Stimulated activated CD4-positive, alpha-beta T cell treated with anti-CD3 and anti-CD28 coated beads, Interleukin-1b, Interleukin-23, amount 100 ng/mL, for 1 hour (primary cell): ENCODE measurements around the gene SDSL.

Experiments used
- DNase-seq, 2 donors: peaks; one replicate each; pipeline ENCODE4 v3.0.0-alpha.2; 2020; ENCODE audit warnings: low read depth in 2 of 2

The SDSL gene

GRCh38 chr12:113396828-113397496 is 25.2 kb upstream of the SDSL start:
- no peak for DNase-seq

- DNase-seq, result no peak
These were observed 24.5 kb upstream of the SDSL start for GRCh38 chr12:113397497-113398197.

- no peak for DNase-seq
These were observed 23.6 kb upstream of the SDSL start for GRCh38 chr12:113398346-113399290.

GRCh38 chr12:113399490-113399889 is 22.7 kb upstream of the SDSL start:
- DNase-seq, result no peak

- DNase-seq, result no peak
These were observed 21.8 kb upstream of the SDSL start for GRCh38 chr12:113400362-113400761.

- DNase-seq, result no peak
These were observed 20.8 kb upstream of the SDSL start for GRCh38 chr12:113401066-113402000.

GRCh38 chr12:113402586-113403260 is 19.5 kb upstream of the SDSL start:
- DNase-seq, result no peak

- DNase-seq, result no peak
These were observed 18.5 kb upstream of the SDSL start, which contains the start of gene SDS for GRCh38 chr12:113403435-113404415. Gene SDS (minus strand): TSS chr12:113403887. CDS start chr12:113399708, 4,179 bp downstream.

GRCh38 chr12:113405694-113406093 is 16.5 kb upstream of the SDSL start:
- DNase-seq, result no peak

- no peak for DNase-seq
These were observed 14.1 kb upstream of the SDSL start for GRCh38 chr12:113407931-113408600.

- DNase-seq, result no peak
These were observed 13.4 kb upstream of the SDSL start for GRCh38 chr12:113408756-113409298.

GRCh38 chr12:113409462-113410124 is 12.6 kb upstream of the SDSL start:
- no peak for DNase-seq

- no peak for DNase-seq
These were observed 8.7 kb upstream of the SDSL start for GRCh38 chr12:113413488-113413939.

GRCh38 chr12:113414519-113415038 is 7.6 kb upstream of the SDSL start:
- no peak for DNase-seq

- no peak for DNase-seq
These were observed 6.0 kb upstream of the SDSL start for GRCh38 chr12:113416091-113416754.

GRCh38 chr12:113418213-113418879 is 3.8 kb upstream of the SDSL start:
- DNase-seq, result no peak
